GM21619 (cell line): ENCODE measurements around the gene SORCS2.

Source experiments
- ATAC-seq: cut with Tn5 transposase; IDR thresholded peaks from one replicate; pipeline ENCODE4 v1.9.1; 2021; ENCODE audit not compliant: unreplicated experiment

The SORCS2 gene

GRCh38 chr4:7285244-7286094 lies 93.1 kb downstream of the SORCS2 start:
- ATAC-seq = no peak

- ATAC-seq = no peak
Observed at GRCh38 chr4:7286170-7286569, 93.8 kb downstream of the SORCS2 start.

GRCh38 chr4:7286798-7287197 lies 94.5 kb downstream of the SORCS2 start:
- no peak for ATAC-seq

- no peak for ATAC-seq
Observed at GRCh38 chr4:7287274-7287917, 95.1 kb downstream of the SORCS2 start.

GRCh38 chr4:7287918-7288280 lies 95.6 kb downstream of the SORCS2 start:
- no peak for ATAC-seq

- ATAC-seq = no peak
Observed at GRCh38 chr4:7288751-7289523, 96.6 kb downstream of the SORCS2 start.

- no peak for ATAC-seq
Observed at GRCh38 chr4:7289589-7289988, 97.3 kb downstream of the SORCS2 start.

- no peak for ATAC-seq
Observed at GRCh38 chr4:7291372-7292114, 99.2 kb downstream of the SORCS2 start.

- ATAC-seq = no peak
Observed at GRCh38 chr4:7293703-7294102, 101.4 kb downstream of the SORCS2 start.

- ATAC-seq = no peak
Observed at GRCh38 chr4:7294176-7294756, 101.9 kb downstream of the SORCS2 start.

GRCh38 chr4:7295197-7295910 lies 103.0 kb downstream of the SORCS2 start:
- ATAC-seq = no peak

- ATAC-seq = no peak
Observed at GRCh38 chr4:7295911-7296660, 103.7 kb downstream of the SORCS2 start.

- ATAC-seq = no peak
Observed at GRCh38 chr4:7296661-7297335, 104.5 kb downstream of the SORCS2 start.

GRCh38 chr4:7297374-7297773 lies 105.0 kb downstream of the SORCS2 start:
- ATAC-seq = no peak

- no peak for ATAC-seq
Observed at GRCh38 chr4:7297881-7298280, 105.5 kb downstream of the SORCS2 start.

- no peak for ATAC-seq
Observed at GRCh38 chr4:7298619-7299009, 106.3 kb downstream of the SORCS2 start.

- ATAC-seq = no peak
Observed at GRCh38 chr4:7299010-7299907, 106.9 kb downstream of the SORCS2 start.
